Liver (tissue), 3 donors: ENCODE measurements around the gene UNC13A.

Experiments used
- ATF3 ChIP-seq: IDR thresholded peaks from 2 replicates; pipeline ENCODE4 v1.6.1; 2016; ENCODE audit warnings: antibody characterized with exemption
- CTCF ChIP-seq: fragments of 150-350 bp; IDR thresholded peaks from 2 replicates; pipeline ENCODE4 v1.5.1; 2017; ENCODE audit warnings: improper control_type of control experiment, low read depth, low read length; ENCODE audit not compliant: missing input control
- GABPA ChIP-seq, 2 donors: IDR thresholded peaks in 1 of 2; conservative IDR thresholded peaks in 1 of 2; 2 replicates each; pipeline ENCODE4 v1.6.1; 2016; ENCODE audit warnings: antibody characterized with exemption in 2 of 2, mild to moderate bottlenecking in 1 of 2, moderate library complexity in 1 of 2
- HNF4A ChIP-seq, 2 donors: conservative IDR thresholded peaks; 2 replicates each; pipeline ENCODE4 v1.6.1; 2016; ENCODE audit warnings: antibody characterized with exemption in 2 of 2, mild to moderate bottlenecking in 2 of 2
- JUND ChIP-seq, 2 donors: IDR thresholded peaks; 2 replicates each; pipeline ENCODE4 v1.6.1; 2016; ENCODE audit warnings: antibody characterized with exemption in 2 of 2
- NR2F2 ChIP-seq: IDR thresholded peaks from 2 replicates; pipeline ENCODE4 v1.6.1; 2016; ENCODE audit warnings: antibody characterized with exemption
- RAD21 ChIP-seq, 2 donors: IDR thresholded peaks; 2 replicates each; pipeline ENCODE4 v1.6.1; 2016; ENCODE audit warnings: antibody characterized with exemption in 2 of 2, mild to moderate bottlenecking in 2 of 2
- REST ChIP-seq: IDR thresholded peaks from 2 replicates; pipeline ENCODE4 v1.6.1; 2016; ENCODE audit warnings: antibody characterized with exemption, mild to moderate bottlenecking
- RXRA ChIP-seq, 2 donors: IDR thresholded peaks; 2 replicates each; pipeline ENCODE4 v1.6.1; 2017 to 2018; ENCODE audit warnings: antibody characterized with exemption in 2 of 2, mild to moderate bottlenecking in 1 of 2
- TAF1 ChIP-seq: conservative IDR thresholded peaks from 2 replicates; pipeline ENCODE4 v1.6.1; 2016; ENCODE audit warnings: antibody characterized with exemption, mild to moderate bottlenecking
- YY1 ChIP-seq: IDR thresholded peaks from 2 replicates; pipeline ENCODE4 v1.6.1; 2016; ENCODE audit warnings: antibody characterized with exemption, mild to moderate bottlenecking
- ZBTB33 ChIP-seq: IDR thresholded peaks from 2 replicates; pipeline ENCODE4 v1.6.1; 2016; ENCODE audit warnings: antibody characterized with exemption
- TF ChIP-seq, protein P1 (sequence below): IDR thresholded peaks from 2 replicates; pipeline ENCODE4 v1.6.1; 2016; ENCODE audit warnings: antibody characterized with exemption
- donor health status: healthy.
- donor health status: healthy.

DNA sequence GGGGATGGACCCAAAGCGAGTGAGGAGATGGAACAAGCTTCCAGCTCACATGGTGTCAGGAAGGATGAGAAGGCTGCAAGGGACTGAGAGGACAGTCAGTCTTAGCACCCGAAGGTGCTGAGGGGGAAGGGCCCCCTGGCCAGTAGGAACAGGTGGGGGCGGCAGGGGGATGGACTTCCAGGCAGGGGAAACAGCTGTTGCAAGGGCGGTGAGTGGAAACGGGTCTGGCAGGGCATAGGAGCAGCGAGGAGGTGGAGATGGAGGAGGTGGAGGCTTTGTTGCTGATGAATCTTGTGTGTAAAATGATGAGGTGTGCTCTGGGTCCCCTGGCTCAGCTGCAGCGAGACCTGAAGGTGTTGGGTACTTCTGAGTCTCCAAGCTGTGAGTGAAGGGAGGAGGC lies 32.3 kb upstream of the UNC13A start:
- TF ChIP-seq GABPA (IDR thresholded peaks at IDR 0.05 in 1 of 2, conservative IDR thresholded peaks at IDR 0.05 in 1 of 2) (no peak), CTCF (no peak), YY1 (no peak), RAD21 (IDR thresholded peaks at IDR 0.05) (no peak), REST (no peak), TAF1 (no peak), RXRA (IDR thresholded peaks at IDR 0.05) (no peak), HNF4A (conservative IDR thresholded peaks at IDR 0.05) (no peak), ATF3 (no peak), JUND (IDR thresholded peaks at IDR 0.05) (no peak), ZBTB33 (no peak), NR2F2 (no peak)
- TF ChIP-seq, protein P1, sequence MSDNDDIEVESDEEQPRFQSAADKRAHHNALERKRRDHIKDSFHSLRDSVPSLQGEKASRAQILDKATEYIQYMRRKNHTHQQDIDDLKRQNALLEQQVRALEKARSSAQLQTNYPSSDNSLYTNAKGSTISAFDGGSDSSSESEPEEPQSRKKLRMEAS: no peak
